Progenitor cell of endocrine pancreas (in vitro differentiated cells): ENCODE results near the gene MLF1. TPM values are rescaled to one million over a fixed set of nuclear protein-coding genes. Genes with fewer than 3 reads are reported as not detected.

Source experiments
- DNase-seq: peaks from one replicate; pipeline ENCODE4 v3.0.0; 2021; ENCODE audit warnings: low spot score; ENCODE audit not compliant: unreplicated experiment
- H3K27ac Mint-ChIP-seq: 2 replicates; pipeline ENCODE4 v1.8.0; 2021; ENCODE audit warnings: mild to moderate bottlenecking, moderate library complexity, mixed read lengths
- H3K27me3 Mint-ChIP-seq: 2 replicates; pipeline ENCODE4 v1.8.0; 2021; ENCODE audit warnings: mixed read lengths
- H3K36me3 Mint-ChIP-seq: 2 replicates; pipeline ENCODE4 v1.8.0; 2022; ENCODE audit warnings: mixed read lengths; ENCODE audit not compliant: insufficient read depth
- H3K4me1 Mint-ChIP-seq: 2 replicates; pipeline ENCODE4 v1.8.0; 2021; ENCODE audit warnings: low read depth, mixed read lengths
- H3K4me3 Mint-ChIP-seq: 2 replicates; pipeline ENCODE4 v1.8.0; 2021; ENCODE audit warnings: low read depth, mild to moderate bottlenecking, moderate library complexity, mixed read lengths
- H3K9me3 Mint-ChIP-seq: 2 replicates; pipeline ENCODE4 v1.8.0; 2021; ENCODE audit warnings: low read depth, mixed read lengths
- total RNA-seq: library from RNA; stranded (reverse); gene quantifications from 2 replicates; pipeline ENCODE4 v1.2.1, GENCODE V29; 2021
- TF ChIP-seq, protein P1 (sequence below): fragments of 200-600 bp; sonication (generic); IDR thresholded peaks from one replicate; pipeline ENCODE4 v1.5.0; 2021; ENCODE audit warnings: antibody characterized with exemption, mild to moderate bottlenecking; ENCODE audit not compliant: unreplicated experiment

MLF1 gene
- total RNA-seq, 1 donor from 2014 or later = 21.7 TPM

DNA sequence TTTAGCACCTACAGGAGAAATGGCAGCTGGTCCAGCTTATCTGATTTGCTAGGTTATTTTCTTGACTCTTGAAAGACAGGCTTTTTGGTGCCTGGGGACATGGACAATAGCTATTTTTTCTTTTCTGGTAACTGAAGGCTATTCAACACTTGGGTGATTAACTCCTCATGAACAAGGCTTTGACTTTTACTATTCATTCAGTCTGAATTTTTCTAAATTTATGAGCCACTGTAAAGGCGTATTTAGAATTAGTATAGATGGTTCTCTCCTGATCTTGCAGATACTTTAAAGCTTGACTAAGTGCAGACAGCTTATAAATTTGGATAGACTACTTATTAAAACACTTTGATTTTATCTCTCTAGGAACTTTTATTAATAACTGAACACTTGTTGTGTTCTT is 54.9 kb downstream of the MLF1 start:
- Mint-ChIP-seq H3K27ac (no peak overlapping the region), H3K4me1 (peaks cover 2% of the 10 kb centered on the region), H3K36me3 (peaks cover 2% of the 10 kb centered on the region), H3K27me3 (no peaks in the 10 kb centered on the region), H3K4me3 (no peak overlapping the region), H3K9me3 (peaks cover 9% of the 10 kb centered on the region)
- no peak for DNase-seq
- TF ChIP-seq, protein P1, sequence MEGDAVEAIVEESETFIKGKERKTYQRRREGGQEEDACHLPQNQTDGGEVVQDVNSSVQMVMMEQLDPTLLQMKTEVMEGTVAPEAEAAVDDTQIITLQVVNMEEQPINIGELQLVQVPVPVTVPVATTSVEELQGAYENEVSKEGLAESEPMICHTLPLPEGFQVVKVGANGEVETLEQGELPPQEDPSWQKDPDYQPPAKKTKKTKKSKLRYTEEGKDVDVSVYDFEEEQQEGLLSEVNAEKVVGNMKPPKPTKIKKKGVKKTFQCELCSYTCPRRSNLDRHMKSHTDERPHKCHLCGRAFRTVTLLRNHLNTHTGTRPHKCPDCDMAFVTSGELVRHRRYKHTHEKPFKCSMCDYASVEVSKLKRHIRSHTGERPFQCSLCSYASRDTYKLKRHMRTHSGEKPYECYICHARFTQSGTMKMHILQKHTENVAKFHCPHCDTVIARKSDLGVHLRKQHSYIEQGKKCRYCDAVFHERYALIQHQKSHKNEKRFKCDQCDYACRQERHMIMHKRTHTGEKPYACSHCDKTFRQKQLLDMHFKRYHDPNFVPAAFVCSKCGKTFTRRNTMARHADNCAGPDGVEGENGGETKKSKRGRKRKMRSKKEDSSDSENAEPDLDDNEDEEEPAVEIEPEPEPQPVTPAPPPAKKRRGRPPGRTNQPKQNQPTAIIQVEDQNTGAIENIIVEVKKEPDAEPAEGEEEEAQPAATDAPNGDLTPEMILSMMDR = no peak

DNA sequence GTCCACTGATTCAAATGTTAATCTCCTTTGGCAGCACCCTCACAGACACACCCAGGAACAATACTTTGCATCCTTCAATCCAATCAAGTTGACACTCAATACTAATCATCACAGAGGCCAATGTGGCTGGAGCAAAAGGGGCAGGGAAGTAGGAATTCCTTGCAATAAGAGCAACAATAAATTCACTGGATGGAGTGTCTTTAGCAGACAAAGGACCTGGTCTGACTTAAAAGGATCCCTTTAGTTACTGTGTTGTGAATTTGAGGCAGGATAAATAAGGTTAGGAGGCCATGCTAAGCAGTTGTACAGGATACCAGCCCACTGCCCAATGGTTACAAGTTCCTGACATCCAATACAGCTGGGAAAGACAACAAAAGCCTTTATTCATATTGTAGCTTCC is 61.0 kb downstream of the MLF1 start:
- no peak for DNase-seq
- Mint-ChIP-seq H3K4me3 (no peak overlapping the region), H3K36me3 (peaks cover 2% of the 10 kb centered on the region)

DNA sequence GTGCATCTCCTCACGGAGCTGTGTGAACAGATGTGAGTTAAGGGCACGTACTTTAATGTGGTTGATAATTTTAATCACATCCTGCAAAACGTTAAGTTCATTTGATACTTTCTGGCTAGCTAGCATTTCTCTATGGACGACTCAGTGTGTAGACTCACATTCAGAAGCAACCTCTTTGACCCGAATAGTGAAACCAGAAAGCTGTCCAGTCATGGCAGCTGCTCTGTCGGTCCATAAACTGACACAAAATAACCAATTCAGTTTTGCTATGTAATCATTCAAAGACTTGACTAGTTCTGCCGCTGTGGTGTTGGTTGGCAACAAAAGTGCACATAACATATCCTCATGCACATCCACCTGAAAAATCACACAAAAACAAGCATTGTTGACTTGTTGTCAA is 69.7 kb downstream of the MLF1 start:
- Mint-ChIP-seq H3K36me3 (no peaks in the 10 kb centered on the region), H3K4me3 (no peak overlapping the region), H3K4me1 (peaks cover 6% of the 10 kb centered on the region), H3K27me3 (no peaks in the 10 kb centered on the region), H3K9me3 (no peaks in the 10 kb centered on the region), H3K27ac (no peak overlapping the region)
- TF ChIP-seq, protein P1 = no peak
- DNase-seq = no peak

More for the DNA sequence above, 61.0 kb downstream of the MLF1 start:
- Mint-ChIP-seq H3K9me3 (peaks cover 13% of the 10 kb centered on the region), H3K27ac (no peak overlapping the region), H3K27me3 (no peaks in the 10 kb centered on the region), H3K4me1 (no peaks in the 10 kb centered on the region)
- TF ChIP-seq, protein P1 = no peak

DNA sequence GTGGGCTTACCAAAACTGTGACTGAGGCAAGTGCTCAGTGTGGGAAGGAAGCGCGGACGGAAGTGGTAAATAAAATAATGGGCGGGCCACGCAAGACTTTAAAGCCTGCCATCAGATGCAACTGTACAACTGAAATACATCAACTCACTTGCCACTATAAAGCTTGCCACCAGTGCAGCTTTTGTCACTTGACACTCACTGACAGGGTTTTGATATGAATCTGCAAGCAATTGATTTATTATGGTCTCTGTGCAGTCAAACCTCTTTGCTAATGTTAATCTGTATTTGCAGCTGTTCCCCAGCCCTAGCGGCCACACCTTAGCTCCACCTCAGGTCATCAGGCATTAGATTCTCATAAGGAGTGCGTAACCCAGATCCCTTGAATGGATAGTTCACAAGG is 71.0 kb downstream of the MLF1 start:
- Mint-ChIP-seq H3K36me3 (peaks cover 2% of the 10 kb centered on the region), H3K4me3 (no peak overlapping the region), H3K27ac (no peak overlapping the region), H3K27me3 (no peaks in the 10 kb centered on the region), H3K4me1 (peaks cover 6% of the 10 kb centered on the region), H3K9me3 (no peaks in the 10 kb centered on the region)
- TF ChIP-seq, protein P1 = no peak
- no peak for DNase-seq

DNA sequence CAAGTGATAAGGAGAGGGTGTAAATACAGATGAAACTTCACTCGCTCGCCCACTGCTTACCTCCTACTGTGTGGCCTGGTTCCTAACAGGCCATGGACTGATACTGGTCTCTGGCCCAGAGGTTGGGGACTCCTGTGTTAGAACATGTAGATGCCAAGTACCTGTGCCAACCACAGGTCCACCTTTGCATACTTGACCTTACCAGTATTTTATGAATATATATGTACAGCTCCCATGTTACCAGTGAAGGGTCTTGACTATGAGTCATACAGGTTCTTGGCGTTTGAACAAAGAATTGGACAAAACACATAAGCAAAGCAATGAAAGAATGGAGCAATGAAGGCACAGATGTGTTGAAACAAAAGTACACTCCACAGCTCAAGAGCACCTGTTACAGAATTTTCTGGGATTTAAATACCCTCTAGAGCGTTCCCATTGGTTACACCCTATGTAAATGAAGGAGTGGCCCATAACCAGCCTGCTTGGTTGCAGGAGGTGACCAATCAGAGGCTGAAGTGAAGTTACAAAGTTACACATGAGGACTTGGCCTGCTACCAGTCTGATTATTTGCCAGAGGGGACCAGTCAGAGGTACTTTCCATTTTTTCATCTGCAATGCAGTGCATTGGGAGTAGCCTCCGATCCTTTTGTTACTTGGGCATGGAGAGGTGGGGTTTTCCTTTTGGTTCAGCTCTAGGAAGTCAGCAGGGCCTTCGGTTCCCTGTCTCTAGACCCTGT is 71.6 kb downstream of the MLF1 start:
- TF ChIP-seq, protein P1 = no peak
- Mint-ChIP-seq H3K4me3 (no peak overlapping the region), H3K36me3 (peaks cover 2% of the 10 kb centered on the region), H3K9me3 (no peaks in the 10 kb centered on the region), H3K27ac (no peak overlapping the region), H3K4me1 (peaks cover 6% of the 10 kb centered on the region), H3K27me3 (no peaks in the 10 kb centered on the region)
- DNase-seq = no peak
